ENCODE results near the gene TXNDC16. TPM values are rescaled to one million over a fixed set of nuclear protein-coding genes. Genes with fewer than 3 reads are reported as not detected.

TXNDC16 gene
- total and polyA plus RNA-seq, 2 donors (not counting 3 experiments of a cell fraction or from before 2014, with no cell fraction given): 2.3 to 4.5 TPM

- dilution Hi-C loops (cut with MboI; ENCODE audit: extremely low pct_ligation_motif_present, low sequenced_read_pairs) (no loop called here), intact Hi-C loops (cut with micrococcal nuclease) (loop anchor here (1.0 to 10.0 kb wide), 6 partner anchors 25 to 1889 kb away; partner anchors contain the start of genes FERMT2, GNPNAT1, SAV1 and STYX)
- peak; percentile 89 for DNase-seq (ENCODE audit: low read depth, low spot score)
- Histone ChIP-seq H3K4me2 (ENCODE audit: insufficient read depth, low read length) (peak overlapping the region; percentile 77), H2AFZ (ENCODE audit: low read depth, low read length) (peak overlapping the region; percentile 56), H3K4me1 (ENCODE audit: control insufficient read depth, extremely low read depth, insufficient read depth, low read length) (peaks cover 9% of the 10 kb centered on the region), H3K79me2 (ENCODE audit: control insufficient read depth, insufficient read depth, low read length) (no peaks in the 10 kb centered on the region), H3K9ac (replicated peaks; ENCODE audit: extremely low read depth, insufficient read depth, low read length) (peak overlapping the region; percentile 50), H3K27ac (ENCODE audit: insufficient read depth, low read depth, low read length) (peak overlapping the region; percentile 0), H3K9me1 (replicated peaks; ENCODE audit: control insufficient read depth, extremely low read depth, insufficient read depth, low read length) (no peaks in the 10 kb centered on the region), H3K27me3 (ENCODE audit: control insufficient read depth in 2 of 2, insufficient read depth in 2 of 2, low read length in 2 of 2) (no peaks in the 10 kb centered on the region), H3K4me3 (replicated peaks in 1 of 3; ENCODE audit: insufficient read depth in 1 of 3, low read depth in 1 of 3, low read length in 3 of 3) (peak overlapping the region; percentile 8 to 88 (median 61)), H4K20me1 (replicated peaks; ENCODE audit: control insufficient read depth, extremely low read depth, insufficient read depth, low read length) (no peaks in the 10 kb centered on the region), H3K9me3 (replicated peaks; ENCODE audit: control insufficient read depth, insufficient read depth, low read length) (no peaks in the 10 kb centered on the region), H3K36me3 (ENCODE audit: control insufficient read depth in 2 of 2, extremely low read depth in 1 of 2, insufficient read depth in 2 of 2, low read length in 2 of 2) (no peaks in the 10 kb centered on the region)
- peak; percentile 95 for FAIRE-seq
- ChIA-PET POLR2A (interaction anchor here (0.6 to 1.7 kb wide), 2 partner anchors 131 to 237 kb away, joined by 3 to 5 read pairs; partner anchors contain the start of gene GNPNAT1), CTCF (interaction anchor here (1.5 kb wide), 1 partner anchor 9 kb away, joined by 8 read pairs; no protein-coding TSS in a partner anchor)
- BruUV-seq (replicated peaks): TSS peak; percentile 48
- no peak for TF ChIP-seq POLR2AphosphoS5 (IDR thresholded peaks at IDR 0.05; ENCODE audit: insufficient read depth, low read depth, low read length)
- TF ChIP-seq JUN (IDR thresholded peaks at IDR 0.05; ENCODE audit: borderline replicate concordance, insufficient read depth, insufficient read length, low read depth): peak; percentile 75
Measured at GRCh38 chr14:52553671-52554575, 1.6 kb upstream of the TXNDC16 start.

- peak overlapping the region; percentile 56 for H2AFZ ChIP-seq (ENCODE audit: low read depth, low read length)
- no peaks in the 10 kb centered on the region for H4K20me1 ChIP-seq (replicated peaks; ENCODE audit: control insufficient read depth, extremely low read depth, insufficient read depth, low read length)
- H3K27me3 ChIP-seq (ENCODE audit: control insufficient read depth in 2 of 2, insufficient read depth in 2 of 2, low read length in 2 of 2): no peaks in the 10 kb centered on the region
- no peaks in the 10 kb centered on the region for H3K9me1 ChIP-seq (replicated peaks; ENCODE audit: control insufficient read depth, extremely low read depth, insufficient read depth, low read length)
- TF ChIP-seq CTCF (IDR thresholded peaks at IDR 0.05; ENCODE audit: extremely low read depth in 1 of 2, insufficient read depth in 1 of 2, low read depth in 1 of 2, low read length in 2 of 2): no peak
- TF ChIP-seq FOS (IDR thresholded peaks at IDR 0.05; ENCODE audit: borderline replicate concordance, insufficient read depth, low read length): no peak
- no peak for TF ChIP-seq MAX (IDR thresholded peaks at IDR 0.05; ENCODE audit: insufficient read depth, insufficient read length)
- no peak for TF ChIP-seq MYC (IDR thresholded peaks at IDR 0.05; ENCODE audit: low read depth, low read length)
- no peak for TF ChIP-seq EZH2 (IDR thresholded peaks at IDR 0.05; ENCODE audit: borderline replicate concordance, low read depth, low read length, severe bottlenecking)
- no peak for TF ChIP-seq GATA2 (IDR thresholded peaks at IDR 0.05; ENCODE audit: insufficient read depth, insufficient read length, low read depth, low read length)
- TF ChIP-seq POLR2A (IDR thresholded peaks at IDR 0.05; ENCODE audit: low read depth, low read length): no peak
- TF ChIP-seq POLR2AphosphoS5 (IDR thresholded peaks at IDR 0.05; ENCODE audit: insufficient read depth, low read depth, low read length): no peak
- TF ChIP-seq JUN (IDR thresholded peaks at IDR 0.05; ENCODE audit: borderline replicate concordance, insufficient read depth, insufficient read length, low read depth): no peak
- ChIA-PET POLR2A (interaction anchor here (0.6 to 1.7 kb wide), 2 partner anchors 132 to 238 kb away, joined by 3 to 5 read pairs; partner anchors contain the start of gene GNPNAT1), CTCF (interaction anchor here (1.0 to 2.2 kb wide), 7 partner anchors 9 to 408 kb away, joined by 3 to 9 read pairs (median 4); no protein-coding TSS in a partner anchor)
- no peaks in the 10 kb centered on the region for H3K79me2 ChIP-seq (ENCODE audit: control insufficient read depth, insufficient read depth, low read length)
- intact Hi-C loops (cut with micrococcal nuclease): loop anchor here (1.0 to 10.0 kb wide), 5 partner anchors 178 to 1888 kb away; partner anchors contain the start of genes FERMT2, GNPNAT1, SAV1 and STYX
- peak overlapping the region; percentile 0 for H3K27ac ChIP-seq (ENCODE audit: insufficient read depth, low read depth, low read length)
- no peaks in the 10 kb centered on the region for H3K36me3 ChIP-seq (ENCODE audit: control insufficient read depth in 2 of 2, extremely low read depth in 1 of 2, insufficient read depth in 2 of 2, low read length in 2 of 2)
- dilution Hi-C loops (cut with MboI; ENCODE audit: extremely low pct_ligation_motif_present, low sequenced_read_pairs): no loop called here
- H3K4me1 ChIP-seq (ENCODE audit: control insufficient read depth, extremely low read depth, insufficient read depth, low read length): peaks cover 9% of the 10 kb centered on the region
- DNase-seq (ENCODE audit: low read depth, low spot score) (peak; percentile 17), FAIRE-seq (no peak)
- H3K9ac ChIP-seq (replicated peaks; ENCODE audit: extremely low read depth, insufficient read depth, low read length): peak overlapping the region; percentile 50
- H3K9me3 ChIP-seq (replicated peaks; ENCODE audit: control insufficient read depth, insufficient read depth, low read length): no peaks in the 10 kb centered on the region
- H3K4me2 ChIP-seq (ENCODE audit: insufficient read depth, low read length): peak overlapping the region; percentile 77
- H3K4me3 ChIP-seq (replicated peaks in 1 of 3; ENCODE audit: insufficient read depth in 1 of 3, low read depth in 1 of 3, low read length in 3 of 3): peak overlapping the region; percentile 8 to 88 (median 61)
- BruUV-seq (replicated peaks): no TSS peak
Measured at GRCh38 chr14:52553002-52553670, 831 bp upstream of the TXNDC16 start.
